Stimulated activated effector memory CD8-positive, alpha-beta T cell treated with anti-CD3 and anti-CD28 coated beads, Interleukin-12 subunit alpha, Interleukin-12 subunit beta, amount 100 ng/mL, for 72 hours (primary cell): ENCODE results near the gene CST5.
A peak's percentile ranks its signal among the peaks of the same experiment; 100 is the strongest.

Source experiments
- ATAC-seq: fragments of 150-1000 bp; cut with Tn5 transposase; 2 replicates; pipeline ENCODE4 v1.10.0; 2021
- DNase-seq, 2 donors: peaks; one replicate each; pipeline ENCODE4 v3.0.0; 2021 to 2022; ENCODE audit warnings: low spot score in 2 of 2
- H3K27ac Mint-ChIP-seq: one replicate; pipeline ENCODE4 v1.8.0; 2022; ENCODE audit warnings: mild to moderate bottlenecking, mixed read lengths
- H3K36me3 Mint-ChIP-seq: one replicate; pipeline ENCODE4 v1.8.0; 2022; ENCODE audit warnings: mild to moderate bottlenecking, mixed read lengths
- H3K4me1 Mint-ChIP-seq: one replicate; pipeline ENCODE4 v1.8.0; 2022; ENCODE audit warnings: mixed read lengths
- H3K4me3 Mint-ChIP-seq: one replicate; pipeline ENCODE4 v1.8.0; 2022; ENCODE audit warnings: mild to moderate bottlenecking, mixed read lengths
- H3K9me3 Mint-ChIP-seq: one replicate; pipeline ENCODE4 v1.8.0; 2022; ENCODE audit warnings: mixed read lengths

Gene CST5

DNA sequence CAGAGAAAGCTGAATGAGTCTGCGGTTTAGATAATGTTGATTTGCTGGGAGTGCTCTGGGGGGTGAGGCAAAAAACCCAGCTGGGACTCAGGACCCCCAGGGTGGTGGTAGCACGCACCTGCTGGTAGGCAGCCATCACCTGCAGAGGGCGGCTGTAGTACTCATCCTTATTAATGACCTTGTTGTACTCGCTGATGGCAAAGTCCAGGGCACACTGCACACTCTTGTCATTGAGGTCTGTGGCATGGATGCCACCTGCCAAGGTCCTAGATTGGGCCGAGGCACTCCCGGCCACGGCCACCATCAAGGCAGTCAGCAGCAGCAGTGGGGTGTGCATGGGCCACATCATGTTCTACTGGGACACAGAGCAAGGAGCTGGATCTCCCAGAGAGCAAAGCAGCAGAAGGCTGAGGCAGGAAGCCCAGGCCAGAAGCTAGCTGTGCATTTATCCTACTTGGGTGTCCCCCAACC, at the start of gene CST5:
TSS of gene CST5 (minus strand) at position 421 of the 471 bp plus-strand sequence. CDS start at position 349, 72 bp downstream.
- DNase-seq (no peak), ATAC-seq (no peak)
- no peak within 1 kb of the TSS for H3K27ac Mint-ChIP-seq
- H3K4me1 Mint-ChIP-seq = no peaks in the 10 kb centered on the region
- H3K4me3 Mint-ChIP-seq = no peak within 1 kb of the TSS
- H3K9me3 Mint-ChIP-seq = no peaks in the 10 kb centered on the region
- no peaks in the 10 kb centered on the region for H3K36me3 Mint-ChIP-seq

GRCh38 chr20:23928788-23929187, 49.2 kb upstream of the CST5 start:
- H3K4me3 Mint-ChIP-seq = peak overlapping the region; percentile 32
- ATAC-seq (peak; percentile 76), DNase-seq (no peak)
- H3K4me1 Mint-ChIP-seq = peaks cover 56% of the 10 kb centered on the region
- H3K9me3 Mint-ChIP-seq = peaks cover 3% of the 10 kb centered on the region
- H3K36me3 Mint-ChIP-seq = no peaks in the 10 kb centered on the region
- no peak overlapping the region for H3K27ac Mint-ChIP-seq

DNA sequence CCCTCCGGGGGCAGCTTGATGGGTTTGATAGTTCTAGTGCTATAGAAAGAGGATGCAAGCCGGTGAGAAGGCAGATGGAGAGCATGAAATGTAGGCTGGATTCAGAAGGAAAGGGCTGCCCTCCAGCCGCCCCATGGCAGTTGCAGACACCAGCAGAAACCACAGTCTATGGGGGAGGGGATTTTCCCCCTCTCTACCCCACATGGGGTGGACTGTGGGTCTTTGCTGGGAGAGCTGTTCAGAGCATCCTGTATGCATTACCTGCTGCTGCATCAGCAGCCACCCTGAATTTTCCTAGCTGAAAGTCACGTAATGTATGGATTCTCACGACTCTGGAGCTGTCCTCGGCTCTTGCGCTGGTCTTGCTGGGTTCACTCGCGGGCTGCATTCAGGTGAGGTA, 48.8 kb upstream of the CST5 start:
- Mint-ChIP-seq H3K4me3 (peak overlapping the region; percentile 32), H3K27ac (peak overlapping the region; percentile 39), H3K4me1 (peaks cover 56% of the 10 kb centered on the region), H3K9me3 (peaks cover 3% of the 10 kb centered on the region), H3K36me3 (no peaks in the 10 kb centered on the region)
- ATAC-seq = peak; percentile 17
- DNase-seq = no peak

GRCh38 chr20:23926944-23927872, 47.7 kb upstream of the CST5 start:
- peak in 1 of 2 donors; percentile 40 for DNase-seq
- H3K4me3 Mint-ChIP-seq = peak overlapping the region; percentile 32
- no peaks in the 10 kb centered on the region for H3K36me3 Mint-ChIP-seq
- peaks cover 3% of the 10 kb centered on the region for H3K9me3 Mint-ChIP-seq
- ATAC-seq = peak; percentile 33
- peak overlapping the region; percentile 39 for H3K27ac Mint-ChIP-seq
- H3K4me1 Mint-ChIP-seq = peaks cover 66% of the 10 kb centered on the region

DNA sequence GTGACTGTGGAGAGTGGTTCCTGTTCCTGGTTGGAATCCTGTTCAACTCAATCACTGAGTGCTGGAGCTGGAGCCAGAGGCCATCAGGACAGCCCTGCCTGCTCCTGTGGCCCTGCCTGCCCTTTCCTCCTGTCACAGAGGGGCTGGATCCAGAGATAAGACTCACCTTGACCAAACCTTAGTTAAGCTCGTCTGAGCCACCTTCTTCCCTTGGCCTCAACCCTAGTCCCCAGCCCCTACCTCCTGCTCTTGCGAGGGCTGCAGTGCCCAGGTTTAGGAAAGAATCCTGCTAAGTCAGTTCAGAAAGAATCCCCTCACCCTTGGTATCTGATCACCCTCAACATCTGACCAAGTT, 47.0 kb upstream of the CST5 start:
- peaks cover 73% of the 10 kb centered on the region for H3K4me1 Mint-ChIP-seq
- DNase-seq (no peak), ATAC-seq (no peak)
- no peaks in the 10 kb centered on the region for H3K36me3 Mint-ChIP-seq
- peaks cover 3% of the 10 kb centered on the region for H3K9me3 Mint-ChIP-seq
- H3K27ac Mint-ChIP-seq = peak overlapping the region; percentile 14
- H3K4me3 Mint-ChIP-seq = no peak overlapping the region

DNA sequence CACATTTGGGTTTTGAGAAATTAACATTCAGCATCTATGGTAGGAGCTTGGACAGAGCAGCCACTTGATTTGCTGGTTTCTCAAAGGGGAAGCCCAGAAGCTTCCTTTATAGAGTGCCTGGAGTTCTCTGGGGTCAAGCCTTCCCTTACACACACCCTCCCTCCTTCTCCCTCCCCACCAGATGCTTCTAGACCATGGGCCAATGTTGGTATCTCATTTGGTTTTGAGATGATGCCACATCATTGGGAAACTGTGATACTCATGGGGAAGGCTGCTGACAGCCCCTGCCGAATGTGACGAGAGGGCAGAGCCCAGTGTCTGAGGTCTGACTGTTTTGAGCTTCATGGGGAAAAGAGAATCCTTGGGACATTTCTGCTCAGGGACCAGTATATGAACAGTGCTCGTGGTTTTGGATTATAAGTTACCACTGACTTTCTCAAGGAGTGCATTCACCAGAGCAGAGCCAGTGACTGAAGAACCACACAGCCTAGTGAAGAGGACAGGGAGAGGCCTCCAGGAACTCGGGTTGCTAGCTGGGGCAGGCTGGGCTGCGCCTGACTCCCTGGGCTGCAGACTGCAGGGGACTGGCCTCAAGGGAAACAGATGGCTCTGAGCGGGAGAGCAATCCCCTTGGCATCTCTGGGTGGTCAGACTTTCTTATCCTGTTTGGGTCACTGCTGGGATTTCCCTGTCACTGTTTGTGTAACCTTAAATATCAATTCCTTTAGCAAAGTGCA, 46.4 kb upstream of the CST5 start:
- no peak for ATAC-seq
- Mint-ChIP-seq H3K9me3 (peaks cover 3% of the 10 kb centered on the region), H3K36me3 (no peaks in the 10 kb centered on the region), H3K4me3 (no peak overlapping the region), H3K27ac (peak overlapping the region; percentile 14), H3K4me1 (peaks cover 79% of the 10 kb centered on the region)
- DNase-seq = no peak

DNA sequence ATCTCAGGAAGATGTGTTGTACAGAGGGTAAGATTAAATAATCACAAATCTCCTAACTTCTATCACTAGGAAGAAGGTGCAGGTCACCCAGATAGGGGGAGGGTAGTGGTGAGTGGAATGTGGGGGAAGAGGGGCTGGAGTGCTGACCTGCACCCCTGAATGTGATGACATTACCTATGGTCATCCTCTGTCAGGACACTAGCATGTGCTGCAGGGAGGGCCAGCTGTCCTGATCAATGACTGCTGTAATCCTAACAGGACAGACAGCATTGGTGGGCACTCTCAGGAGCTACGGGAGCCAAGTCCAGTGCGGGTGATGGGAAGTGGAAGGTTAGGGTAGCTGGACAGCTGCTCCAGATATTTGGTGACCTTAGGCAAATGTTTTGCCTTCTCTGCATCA, 45.2 kb upstream of the CST5 start:
- no peak overlapping the region for H3K4me3 Mint-ChIP-seq
- DNase-seq (no peak), ATAC-seq (no peak)
- no peaks in the 10 kb centered on the region for H3K9me3 Mint-ChIP-seq
- no peak overlapping the region for H3K27ac Mint-ChIP-seq
- peaks cover 86% of the 10 kb centered on the region for H3K4me1 Mint-ChIP-seq
- H3K36me3 Mint-ChIP-seq = peaks cover 6% of the 10 kb centered on the region

DNA sequence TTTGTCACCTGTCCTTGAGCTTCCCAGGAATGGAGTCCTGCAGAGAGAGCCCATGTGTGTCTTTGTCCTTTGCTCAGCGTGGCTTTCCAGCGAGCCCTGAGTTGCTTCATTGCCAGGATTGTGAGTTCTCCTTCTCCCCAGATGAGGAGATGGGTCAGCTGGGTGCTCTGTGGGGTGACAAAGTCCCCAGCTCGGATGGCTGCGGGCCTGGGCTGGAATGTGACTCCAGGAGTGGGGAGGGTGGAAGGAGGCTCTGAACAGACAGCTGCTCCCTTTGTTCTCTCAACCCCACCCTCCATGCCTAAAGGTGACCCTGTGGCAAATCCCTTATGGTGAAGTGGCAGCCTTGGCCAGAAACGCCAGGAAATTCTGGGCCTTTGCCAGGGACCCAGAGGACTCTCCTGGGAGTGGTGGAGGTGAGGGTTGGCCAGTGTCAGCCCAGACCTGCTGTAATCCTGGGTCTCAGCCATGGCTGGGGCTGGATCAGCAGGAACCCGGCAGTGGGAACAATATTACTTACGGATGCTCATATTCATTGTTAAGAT, 44.4 kb upstream of the CST5 start:
- Mint-ChIP-seq H3K4me1 (peaks cover 91% of the 10 kb centered on the region), H3K4me3 (no peak overlapping the region), H3K9me3 (no peaks in the 10 kb centered on the region), H3K27ac (no peak overlapping the region), H3K36me3 (peaks cover 6% of the 10 kb centered on the region)
- peak in 1 of 2 donors; percentile 37 for DNase-seq
- no peak for ATAC-seq

DNA sequence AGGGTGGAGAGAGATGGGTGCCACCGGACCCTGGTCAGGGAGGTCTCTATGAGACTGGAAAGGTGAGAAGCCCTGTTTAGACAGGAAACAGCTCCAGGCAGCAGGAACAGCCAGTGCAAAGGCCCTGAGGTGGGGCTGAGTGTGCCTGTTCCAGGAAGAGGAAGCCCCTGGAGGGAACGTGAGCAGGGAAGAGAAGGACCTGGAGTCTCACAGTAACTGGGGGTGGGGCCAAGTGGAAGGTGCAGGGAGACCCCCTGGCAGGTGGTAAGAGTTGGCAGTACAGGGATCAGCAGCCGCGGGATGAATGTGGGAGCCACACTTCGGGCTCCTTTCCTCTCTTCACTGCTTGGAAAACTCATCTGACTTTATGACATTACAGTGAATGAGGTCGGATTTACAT, 43.8 kb upstream of the CST5 start:
- DNase-seq = no peak
- Mint-ChIP-seq H3K4me1 (peaks cover 91% of the 10 kb centered on the region), H3K4me3 (no peak overlapping the region), H3K27ac (no peak overlapping the region), H3K9me3 (no peaks in the 10 kb centered on the region), H3K36me3 (peaks cover 6% of the 10 kb centered on the region)
- no peak for ATAC-seq

- DNase-seq (no peak), ATAC-seq (no peak)
- Mint-ChIP-seq H3K4me1 (peaks cover 83% of the 10 kb centered on the region), H3K36me3 (peaks cover 6% of the 10 kb centered on the region), H3K9me3 (no peaks in the 10 kb centered on the region), H3K4me3 (peak overlapping the region; percentile 25), H3K27ac (peak overlapping the region; percentile 6)
Measured at GRCh38 chr20:23920408-23921325, 41.1 kb upstream of the CST5 start.

- H3K36me3 Mint-ChIP-seq = peaks cover 6% of the 10 kb centered on the region
- DNase-seq (no peak), ATAC-seq (no peak)
- no peak overlapping the region for H3K27ac Mint-ChIP-seq
- no peak overlapping the region for H3K4me3 Mint-ChIP-seq
- H3K9me3 Mint-ChIP-seq = no peaks in the 10 kb centered on the region
- H3K4me1 Mint-ChIP-seq = peaks cover 68% of the 10 kb centered on the region
Measured at GRCh38 chr20:23918896-23919295, 39.3 kb upstream of the CST5 start.

DNA sequence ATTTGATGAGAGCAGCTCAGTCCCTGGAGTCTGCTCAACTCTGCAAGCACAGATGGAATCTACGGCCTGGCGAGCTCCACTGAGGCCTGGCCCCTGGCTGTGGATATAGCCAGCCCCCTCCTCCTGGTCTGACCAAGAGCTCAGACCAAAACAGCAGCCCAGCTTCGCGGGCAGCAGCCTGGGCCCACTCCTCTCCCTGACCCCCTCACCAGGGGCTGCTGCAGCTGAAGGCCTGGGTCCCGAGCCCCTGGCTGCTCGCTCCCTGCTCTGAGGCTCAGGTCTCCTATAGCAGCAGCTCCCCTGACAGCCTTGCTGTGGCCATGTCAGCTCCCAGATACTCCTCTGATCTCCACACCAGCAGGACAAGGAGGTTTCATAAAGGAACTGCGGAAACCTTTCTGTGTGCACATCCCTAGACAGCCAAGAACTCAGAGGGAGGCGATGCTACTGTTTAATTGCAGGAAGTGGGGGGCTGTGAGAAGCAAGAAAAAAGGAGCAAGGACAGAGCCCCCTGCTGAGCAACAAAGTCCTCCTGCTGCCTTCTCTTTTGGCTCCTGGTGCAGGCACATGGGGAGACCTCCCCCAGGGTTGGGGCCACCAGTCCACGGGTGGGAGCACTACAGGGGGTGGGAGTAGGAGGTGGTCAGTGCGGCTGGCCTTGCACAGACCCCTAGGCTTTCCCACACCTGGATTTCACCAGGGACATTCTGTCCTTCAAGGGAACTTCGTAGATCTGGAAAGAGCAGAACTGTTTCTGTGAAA, 38.7 kb upstream of the CST5 start:
- Mint-ChIP-seq H3K9me3 (no peaks in the 10 kb centered on the region), H3K27ac (no peak overlapping the region), H3K4me3 (no peak overlapping the region), H3K4me1 (peaks cover 67% of the 10 kb centered on the region), H3K36me3 (peaks cover 6% of the 10 kb centered on the region)
- ATAC-seq (no peak), DNase-seq (no peak)

DNA sequence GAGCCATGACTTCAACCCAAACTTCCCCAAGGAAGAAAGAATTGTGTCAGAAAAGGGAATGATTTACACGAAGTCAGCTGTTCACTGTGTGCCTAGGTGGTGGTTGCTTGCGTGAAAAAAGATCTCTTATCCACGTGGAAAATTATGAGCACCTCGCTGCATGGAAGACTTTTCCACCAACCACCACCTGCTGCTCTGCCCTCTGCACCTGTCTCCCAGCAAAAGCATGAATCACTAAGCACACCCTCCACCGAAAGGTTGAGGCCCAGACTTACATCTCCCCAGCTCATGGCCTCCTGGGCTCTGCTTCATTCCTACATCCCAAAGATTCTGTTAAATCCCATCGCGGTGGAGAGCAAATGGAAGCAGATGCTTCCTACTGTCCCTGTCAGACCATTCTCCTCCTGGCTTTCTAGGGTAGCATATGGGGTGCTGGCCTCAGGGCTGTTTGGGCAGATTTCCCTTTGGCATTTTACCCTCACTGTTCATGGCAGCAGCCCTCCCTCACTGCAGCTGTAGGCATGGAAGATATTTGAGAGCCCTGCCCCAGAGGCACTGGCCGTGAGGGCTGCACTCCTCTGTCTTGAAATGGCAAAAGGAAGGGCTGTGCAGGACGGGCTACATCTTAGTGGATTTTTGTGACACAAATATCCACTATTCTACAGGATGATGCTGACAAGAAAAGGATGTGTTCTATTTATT, 37.6 kb upstream of the CST5 start:
- ATAC-seq = no peak

GRCh38 chr20:23915844-23916243, 36.3 kb upstream of the CST5 start:
- Mint-ChIP-seq H3K9me3 (no peaks in the 10 kb centered on the region), H3K36me3 (peaks cover 6% of the 10 kb centered on the region), H3K4me3 (no peak overlapping the region), H3K4me1 (peaks cover 44% of the 10 kb centered on the region), H3K27ac (no peak overlapping the region)
- DNase-seq (no peak), ATAC-seq (peak; percentile 68)

More for the DNA sequence above, 37.6 kb upstream of the CST5 start:
- no peak overlapping the region for H3K4me3 Mint-ChIP-seq
- DNase-seq = no peak
- H3K9me3 Mint-ChIP-seq = no peaks in the 10 kb centered on the region
- H3K27ac Mint-ChIP-seq = no peak overlapping the region
- peaks cover 6% of the 10 kb centered on the region for H3K36me3 Mint-ChIP-seq
- H3K4me1 Mint-ChIP-seq = peaks cover 57% of the 10 kb centered on the region
